Measurements from ENCODE around the gene TRDMT1. TPM values are rescaled to one million over a fixed set of nuclear protein-coding genes. Genes with fewer than 3 reads are reported as not detected.

Gene TRDMT1
- total and polyA plus RNA-seq, 8 donors: 1.4 to 3.9 (median 2.9) TPM

GRCh38 chr10:17232276-17232960 is 30.9 kb upstream of the TRDMT1 start:
- DNase-seq (no peak), ATAC-seq (no peak), FAIRE-seq (no peak)
- intact Hi-C loops (cut with DNase I): no loop called here
- Histone ChIP-seq H3K4me3 (peak overlapping the region in 2 of 4 donors; percentile 4 to 62), H3K9me3 (no peaks in the 10 kb centered on the region), H3K27me3 (no peaks in the 10 kb centered on the region), H3K27ac (peak overlapping the region in 2 of 4 donors; percentile 20 to 38), H3K36me3 (peaks cover 0 to 20% (median 8%) of the 10 kb centered on the region in 3 donors), H3K4me1 (peaks cover 8 to 34% (median 21%) of the 10 kb centered on the region in 3 donors)
- 7 to 10% methylated on average over 3 of the region's 3 CpGs for WGBS, 2 donors
- no peak for TF ChIP-seq CTCF (IDR thresholded peaks at IDR 0.05)

- 10 to 12% methylated on average over 1 of the region's 1 CpG for WGBS, 2 donors
- ATAC-seq (no peak), DNase-seq (no peak), FAIRE-seq (no peak)
- TF ChIP-seq CTCF (IDR thresholded peaks at IDR 0.05): no peak
- H3K9me3 ChIP-seq: no peaks in the 10 kb centered on the region
- peaks cover 8 to 35% (median 21%) of the 10 kb centered on the region in 3 donors for H3K4me1 ChIP-seq
- intact Hi-C loops (cut with DNase I): no loop called here
- H3K27me3 ChIP-seq: no peaks in the 10 kb centered on the region
- H3K36me3 ChIP-seq: peaks cover 0 to 20% (median 8%) of the 10 kb centered on the region in 3 donors
- peak overlapping the region in 2 of 4 donors; percentile 20 to 93 for H3K27ac ChIP-seq
- peak overlapping the region in 2 of 4 donors; percentile 4 to 62 for H3K4me3 ChIP-seq
Measured at GRCh38 chr10:17231788-17232187, 30.3 kb upstream of the TRDMT1 start.

GRCh38 chr10:17229967-17230682 is 28.7 kb upstream of the TRDMT1 start:
- FAIRE-seq: no peak
- no peaks in the 10 kb centered on the region for H3K27me3 ChIP-seq
- ATAC-seq: peak; percentile 65 to 71 (median 70)
- WGBS, 2 donors: 0% methylated on average over 36 to 43 of the region's 43 CpGs
- no peaks in the 10 kb centered on the region for H3K9me3 ChIP-seq
- peak; percentile 80 to 91 (median 84) for DNase-seq
- peaks cover 8 to 35% (median 21%) of the 10 kb centered on the region in 3 donors for H3K4me1 ChIP-seq
- peak overlapping the region; percentile 75 to 93 (median 85) for H3K27ac ChIP-seq
- intact Hi-C loops (cut with DNase I): no loop called here
- H3K36me3 ChIP-seq: peaks cover 0 to 8% (median 0%) of the 10 kb centered on the region in 3 donors
- TF ChIP-seq CTCF (IDR thresholded peaks at IDR 0.05): no peak
- H3K4me3 ChIP-seq: peak overlapping the region; percentile 43 to 71 (median 57)

GRCh38 chr10:17229717-17229966 is 28.2 kb upstream of the TRDMT1 start:
- DNase-seq: peak in 1 of 6 donors; percentile 87
- TF ChIP-seq CTCF (IDR thresholded peaks at IDR 0.05): no peak
- Histone ChIP-seq H3K9me3 (no peaks in the 10 kb centered on the region), H3K27ac (peak overlapping the region; percentile 75 to 93 (median 85)), H3K4me1 (peaks cover 8 to 35% (median 21%) of the 10 kb centered on the region in 3 donors), H3K27me3 (no peaks in the 10 kb centered on the region), H3K4me3 (peak overlapping the region; percentile 43 to 71 (median 57)), H3K36me3 (peaks cover 0 to 5% (median 0%) of the 10 kb centered on the region in 3 donors)
- WGBS, 2 donors: 0 to 1% methylated on average over 21 of the region's 21 CpGs
- intact Hi-C loops (cut with DNase I): no loop called here
- peak in 1 of 4 donors; percentile 1 for ATAC-seq
- FAIRE-seq: no peak

Data from pancreas (tissue), 10 donors.